GM12874 (cell line): ENCODE measurements around the gene SGK2.

Experiments
- CTCF ChIP-seq: IDR thresholded peaks from 2 replicates; pipeline ENCODE4 v1.5.1; 2011; ENCODE audit warnings: low read depth, mild to moderate bottlenecking, control low read depth, low read length, moderate library complexity; ENCODE audit not compliant: insufficient read depth

The SGK2 gene

GRCh38 chr20:43579861-43580793 lies 21.3 kb downstream of the SGK2 start:
- TF ChIP-seq CTCF, result no peak

GRCh38 chr20:43583133-43583864 lies 24.5 kb downstream of the SGK2 start:
- TF ChIP-seq CTCF, result no peak

GRCh38 chr20:43583982-43584432 lies 25.2 kb downstream of the SGK2 start:
- no peak for TF ChIP-seq CTCF

GRCh38 chr20:43584448-43585136 lies 25.8 kb downstream of the SGK2 start:
- TF ChIP-seq CTCF, result no peak

- TF ChIP-seq CTCF, result no peak
Measured at GRCh38 chr20:43586641-43587040, 27.8 kb downstream of the SGK2 start.

- TF ChIP-seq CTCF, result no peak
Measured at GRCh38 chr20:43590036-43590391, 31.2 kb downstream of the SGK2 start.
